ENCODE data around the gene ME3. TPM values are rescaled to one million over a fixed set of nuclear protein-coding genes. Genes with fewer than 3 reads are reported as not detected.

The ME3 gene
- total RNA-seq, 1 experiment from 2014 or later: 1.8 TPM

GRCh38 chr11:86624366-86624765 is 48.0 kb downstream of the ME3 start (continued):
- TF ChIP-seq, protein P1, sequence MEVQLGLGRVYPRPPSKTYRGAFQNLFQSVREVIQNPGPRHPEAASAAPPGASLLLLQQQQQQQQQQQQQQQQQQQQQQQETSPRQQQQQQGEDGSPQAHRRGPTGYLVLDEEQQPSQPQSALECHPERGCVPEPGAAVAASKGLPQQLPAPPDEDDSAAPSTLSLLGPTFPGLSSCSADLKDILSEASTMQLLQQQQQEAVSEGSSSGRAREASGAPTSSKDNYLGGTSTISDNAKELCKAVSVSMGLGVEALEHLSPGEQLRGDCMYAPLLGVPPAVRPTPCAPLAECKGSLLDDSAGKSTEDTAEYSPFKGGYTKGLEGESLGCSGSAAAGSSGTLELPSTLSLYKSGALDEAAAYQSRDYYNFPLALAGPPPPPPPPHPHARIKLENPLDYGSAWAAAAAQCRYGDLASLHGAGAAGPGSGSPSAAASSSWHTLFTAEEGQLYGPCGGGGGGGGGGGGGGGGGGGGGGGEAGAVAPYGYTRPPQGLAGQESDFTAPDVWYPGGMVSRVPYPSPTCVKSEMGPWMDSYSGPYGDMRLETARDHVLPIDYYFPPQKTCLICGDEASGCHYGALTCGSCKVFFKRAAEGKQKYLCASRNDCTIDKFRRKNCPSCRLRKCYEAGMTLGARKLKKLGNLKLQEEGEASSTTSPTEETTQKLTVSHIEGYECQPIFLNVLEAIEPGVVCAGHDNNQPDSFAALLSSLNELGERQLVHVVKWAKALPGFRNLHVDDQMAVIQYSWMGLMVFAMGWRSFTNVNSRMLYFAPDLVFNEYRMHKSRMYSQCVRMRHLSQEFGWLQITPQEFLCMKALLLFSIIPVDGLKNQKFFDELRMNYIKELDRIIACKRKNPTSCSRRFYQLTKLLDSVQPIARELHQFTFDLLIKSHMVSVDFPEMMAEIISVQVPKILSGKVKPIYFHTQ (CRISPR knock-in tag; IDR thresholded peaks at IDR 0.05): no peak
- TF ChIP-seq ZNF138 (CRISPR knock-in tag; conservative IDR thresholded peaks at IDR 0.05): no peak

- ATAC-seq: no peak
- Mint-ChIP-seq H3K27me3 (ENCODE audit: low read depth) (no peaks in the 10 kb centered on the region), H3K4me1 (peaks cover 19% of the 10 kb centered on the region), H3K27ac (no peak overlapping the region), H3K4me3 (no peak overlapping the region), H3K9me3 (peaks cover 8% of the 10 kb centered on the region), H3K36me3 (no peaks in the 10 kb centered on the region)
- ChIA-PET CTCF (interaction anchor here (2.4 kb wide), 1 partner anchor 15 kb away, joined by 11 read pairs; no protein-coding TSS in a partner anchor), POLR2A (no interaction called here)
- DNase-seq (ENCODE audit: low spot score): no peak
- TF ChIP-seq ZNF396 (CRISPR knock-in tag; IDR thresholded peaks at IDR 0.05; ENCODE audit: borderline replicate concordance) (no peak), TEAD4 (CRISPR knock-in tag; IDR thresholded peaks at IDR 0.05) (no peak), HMGXB4 (CRISPR knock-in tag; IDR thresholded peaks at IDR 0.05) (no peak), CTCF (IDR thresholded peaks at IDR 0.05) (no peak), CREM (CRISPR knock-in tag; IDR thresholded peaks at IDR 0.05) (no peak), OVOL2 (CRISPR knock-in tag; IDR thresholded peaks at IDR 0.05; ENCODE audit: borderline replicate concordance) (no peak), ZNF317 (CRISPR knock-in tag; IDR thresholded peaks at IDR 0.05; ENCODE audit: borderline replicate concordance, low read depth) (no peak), RELA (CRISPR knock-in tag; IDR thresholded peaks at IDR 0.05; ENCODE audit: borderline replicate concordance) (no peak)
Measured at GRCh38 chr11:86623736-86624135, 48.7 kb downstream of the ME3 start.

- H3K4me3 Mint-ChIP-seq: no peak overlapping the region
- no peak for ATAC-seq
- TF ChIP-seq MYBL2 (CRISPR knock-in tag; IDR thresholded peaks at IDR 0.05): no peak
- no peak for TF ChIP-seq ATF2 (CRISPR knock-in tag; IDR thresholded peaks at IDR 0.05; ENCODE audit: borderline replicate concordance, low read depth)
- no peak for TF ChIP-seq TEAD1 (CRISPR knock-in tag; IDR thresholded peaks at IDR 0.05)
- no peak for TF ChIP-seq ZNF232 (CRISPR knock-in tag; IDR thresholded peaks at IDR 0.05)
- no peak for TF ChIP-seq ZNF512 (CRISPR knock-in tag; IDR thresholded peaks at IDR 0.05; ENCODE audit: borderline replicate concordance)
- no peak for TF ChIP-seq FOXJ3 (CRISPR knock-in tag; IDR thresholded peaks at IDR 0.05; ENCODE audit: borderline replicate concordance)
- TF ChIP-seq ZNF121 (CRISPR knock-in tag; IDR thresholded peaks at IDR 0.05): no peak
- no peak for TF ChIP-seq IRF1 (CRISPR knock-in tag; IDR thresholded peaks at IDR 0.05)
- no peak for TF ChIP-seq IRF2 (CRISPR knock-in tag; IDR thresholded peaks at IDR 0.05; ENCODE audit: borderline replicate concordance, low read depth)
- TF ChIP-seq MXD4 (CRISPR knock-in tag; IDR thresholded peaks at IDR 0.05; ENCODE audit: borderline replicate concordance): no peak
- no peak for TF ChIP-seq GTF2I (CRISPR knock-in tag; conservative IDR thresholded peaks at IDR 0.05)
Measured at GRCh38 chr11:86623041-86623621, 49.3 kb downstream of the ME3 start.

More at GRCh38 chr11:86623041-86623621, 49.3 kb downstream of the ME3 start:
- Mint-ChIP-seq H3K36me3 (no peaks in the 10 kb centered on the region), H3K4me1 (peaks cover 19% of the 10 kb centered on the region), H3K27ac (no peak overlapping the region), H3K9me3 (peaks cover 8% of the 10 kb centered on the region), H3K27me3 (ENCODE audit: low read depth) (no peaks in the 10 kb centered on the region)
- CTCF ChIA-PET: interaction anchor here (2.4 kb wide), 1 partner anchor 15 kb away, joined by 11 read pairs; no protein-coding TSS in a partner anchor
- POLR2A ChIA-PET: no interaction called here
- no peak for DNase-seq (ENCODE audit: low spot score)
